ENCODE measurements around the gene CD300LG.

DNA sequence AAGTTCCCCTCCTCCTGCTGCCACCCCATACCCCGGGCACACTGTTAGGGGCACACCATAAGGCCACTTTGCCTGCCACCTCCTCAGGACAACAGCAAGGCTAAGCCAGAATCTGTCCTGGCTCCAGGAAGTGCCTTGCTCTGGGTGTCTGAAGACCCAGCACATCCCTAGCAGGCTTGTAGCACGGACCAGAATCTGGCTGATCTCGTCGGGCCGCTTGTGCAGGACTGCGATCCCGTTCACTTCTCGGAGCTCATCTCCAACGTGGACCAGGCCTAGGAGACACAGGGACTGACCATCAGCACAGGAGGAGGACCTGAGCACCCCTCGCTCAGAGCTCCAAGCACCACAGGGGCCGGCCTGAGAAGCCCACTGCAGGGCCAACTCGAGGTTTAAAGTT lies 21.4 kb upstream of the CD300LG start:
- TF ChIP-seq, protein P1, sequence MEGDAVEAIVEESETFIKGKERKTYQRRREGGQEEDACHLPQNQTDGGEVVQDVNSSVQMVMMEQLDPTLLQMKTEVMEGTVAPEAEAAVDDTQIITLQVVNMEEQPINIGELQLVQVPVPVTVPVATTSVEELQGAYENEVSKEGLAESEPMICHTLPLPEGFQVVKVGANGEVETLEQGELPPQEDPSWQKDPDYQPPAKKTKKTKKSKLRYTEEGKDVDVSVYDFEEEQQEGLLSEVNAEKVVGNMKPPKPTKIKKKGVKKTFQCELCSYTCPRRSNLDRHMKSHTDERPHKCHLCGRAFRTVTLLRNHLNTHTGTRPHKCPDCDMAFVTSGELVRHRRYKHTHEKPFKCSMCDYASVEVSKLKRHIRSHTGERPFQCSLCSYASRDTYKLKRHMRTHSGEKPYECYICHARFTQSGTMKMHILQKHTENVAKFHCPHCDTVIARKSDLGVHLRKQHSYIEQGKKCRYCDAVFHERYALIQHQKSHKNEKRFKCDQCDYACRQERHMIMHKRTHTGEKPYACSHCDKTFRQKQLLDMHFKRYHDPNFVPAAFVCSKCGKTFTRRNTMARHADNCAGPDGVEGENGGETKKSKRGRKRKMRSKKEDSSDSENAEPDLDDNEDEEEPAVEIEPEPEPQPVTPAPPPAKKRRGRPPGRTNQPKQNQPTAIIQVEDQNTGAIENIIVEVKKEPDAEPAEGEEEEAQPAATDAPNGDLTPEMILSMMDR (conservative IDR thresholded peaks at IDR 0.05): no peak
- no peak for TF ChIP-seq EZH2 (IDR thresholded peaks at IDR 0.05; ENCODE audit: low read depth)
